HG02973 (cell line): ENCODE results near the gene MAML3.

Source experiments
- ATAC-seq: cut with Tn5 transposase; IDR thresholded peaks from one replicate; pipeline ENCODE4 v1.9.1; 2021; ENCODE audit warnings: moderate library complexity; ENCODE audit not compliant: unreplicated experiment

Gene MAML3

GRCh38 chr4:139767585-139767984 is 386.4 kb downstream of the MAML3 start:
- ATAC-seq, result no peak

GRCh38 chr4:139767168-139767567 is 386.8 kb downstream of the MAML3 start:
- ATAC-seq, result no peak

DNA sequence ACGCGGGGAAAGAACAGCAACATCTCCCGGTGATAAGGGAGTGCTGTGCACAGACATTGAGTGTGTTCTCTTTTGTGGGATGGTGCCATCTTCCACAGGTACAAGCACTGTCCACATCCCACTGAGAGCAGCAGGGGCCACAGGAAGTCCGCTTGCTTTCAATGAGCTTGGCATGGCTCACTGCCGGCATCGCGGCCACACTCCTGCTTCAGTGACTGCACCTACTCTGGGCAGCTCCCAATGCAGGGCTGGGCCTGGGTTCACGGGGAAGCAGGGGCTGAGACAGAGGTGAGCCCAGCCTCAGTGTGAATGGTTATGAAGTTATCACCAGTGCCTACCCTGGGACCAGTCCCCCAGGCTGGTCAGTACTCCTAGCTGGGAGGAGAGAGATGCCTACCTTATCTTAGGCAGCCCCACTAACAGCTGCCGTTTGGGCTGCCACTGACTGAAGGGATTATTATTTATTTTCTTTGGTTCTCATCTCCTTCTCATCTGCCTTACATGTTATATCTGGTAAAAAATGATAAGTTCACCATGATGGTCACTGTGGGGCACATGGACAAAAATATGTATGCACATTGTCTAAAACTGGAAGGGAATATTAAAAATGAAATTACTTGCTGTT is 389.2 kb downstream of the MAML3 start:
- no peak for ATAC-seq

DNA sequence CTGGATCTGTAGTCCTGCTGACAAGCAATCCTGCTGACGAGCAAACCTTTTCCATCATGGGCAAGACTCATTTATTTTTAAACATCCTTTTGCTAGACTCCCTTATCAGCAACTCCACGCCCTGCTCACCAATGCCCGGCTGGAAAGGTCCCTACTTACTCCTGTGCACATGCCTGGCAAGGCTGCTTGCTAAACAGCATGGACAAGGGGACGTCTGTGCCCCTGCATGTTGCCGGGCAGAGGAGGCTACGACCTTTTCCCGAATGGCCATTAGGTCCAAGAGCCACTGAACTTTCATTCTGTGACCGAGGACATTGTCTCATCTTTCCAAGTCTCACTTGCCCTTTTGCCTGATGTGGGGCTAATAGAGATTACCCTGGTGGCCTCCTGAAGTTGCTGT is 389.8 kb downstream of the MAML3 start:
- no peak for ATAC-seq

GRCh38 chr4:139763672-139764071 is 390.3 kb downstream of the MAML3 start:
- no peak for ATAC-seq

DNA sequence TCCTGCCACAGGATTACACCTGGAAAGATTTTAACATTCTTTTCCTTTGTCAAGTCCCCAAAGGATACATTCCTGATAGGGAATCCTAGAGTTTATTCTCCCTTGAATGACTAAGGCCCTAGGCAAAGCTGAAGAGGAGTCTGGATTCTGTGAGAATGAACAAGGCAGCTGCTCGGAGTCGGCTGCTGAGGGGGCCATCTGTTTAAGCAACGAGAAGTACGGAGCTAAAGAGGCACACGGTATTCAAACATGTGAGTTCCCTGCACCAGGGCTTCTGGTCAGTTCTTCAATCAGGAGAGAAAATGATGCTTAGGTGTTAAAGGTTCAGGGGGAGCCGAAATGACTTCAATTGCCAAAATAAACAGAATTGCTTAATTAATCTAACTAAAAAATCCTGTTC is 390.8 kb downstream of the MAML3 start:
- no peak for ATAC-seq

DNA sequence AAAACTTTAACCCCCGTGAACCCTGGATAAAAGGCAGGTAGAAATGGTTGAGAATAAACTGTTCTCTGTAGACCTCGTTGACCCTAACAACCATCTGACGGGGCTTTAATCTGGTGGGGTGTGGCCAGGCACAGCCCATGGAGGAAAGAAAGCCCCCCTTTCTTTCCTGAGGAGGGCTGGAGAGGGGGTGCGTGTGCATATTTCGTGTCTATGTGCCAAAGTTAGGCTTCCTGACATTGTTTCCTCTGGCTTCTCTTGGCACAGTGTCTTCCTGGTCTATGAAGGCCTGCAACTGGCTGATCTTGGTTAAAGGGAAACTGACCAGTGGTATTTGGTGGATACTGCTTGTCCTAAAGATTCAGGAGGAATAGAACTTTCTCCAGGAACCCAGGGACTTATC is 391.3 kb downstream of the MAML3 start:
- no peak for ATAC-seq

DNA sequence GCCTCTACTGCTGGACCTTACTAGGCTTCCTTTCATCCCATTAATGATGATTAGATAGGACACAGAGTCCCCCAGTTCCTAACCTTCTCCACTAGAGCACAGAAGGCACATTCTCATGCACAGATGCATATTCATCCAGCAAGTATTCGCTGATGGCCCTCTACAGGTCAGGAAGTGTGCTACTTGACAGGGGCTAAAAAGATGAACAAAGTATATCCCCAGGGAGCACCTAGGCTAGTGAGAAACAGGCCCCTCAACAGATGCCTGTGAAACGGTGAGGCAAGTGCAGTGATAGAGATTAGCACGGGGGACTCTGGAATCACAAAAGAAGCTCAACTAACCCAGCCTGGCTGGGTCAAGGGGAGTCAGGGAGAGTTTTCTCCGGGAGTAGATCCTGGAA is 392.5 kb downstream of the MAML3 start:
- ATAC-seq, result peak; percentile 54

DNA sequence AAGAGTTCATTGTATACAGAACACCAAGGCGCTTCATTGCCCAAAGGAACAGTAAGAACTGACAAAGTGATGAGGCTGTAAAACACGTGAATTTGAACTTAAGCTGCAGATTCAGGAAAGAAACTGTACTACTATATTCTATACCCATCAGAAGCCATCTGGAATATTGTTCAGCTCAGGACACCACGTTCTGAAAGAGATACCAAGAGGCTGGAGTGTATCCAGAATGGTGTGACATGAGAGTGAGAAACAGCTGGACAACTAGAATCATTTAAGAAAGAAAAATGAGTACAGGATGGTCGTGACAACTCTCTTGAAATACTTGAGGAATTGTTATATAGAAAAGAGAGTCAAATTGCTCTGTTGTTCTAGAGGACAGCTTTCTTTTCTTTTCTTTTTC is 393.4 kb downstream of the MAML3 start:
- no peak for ATAC-seq

DNA sequence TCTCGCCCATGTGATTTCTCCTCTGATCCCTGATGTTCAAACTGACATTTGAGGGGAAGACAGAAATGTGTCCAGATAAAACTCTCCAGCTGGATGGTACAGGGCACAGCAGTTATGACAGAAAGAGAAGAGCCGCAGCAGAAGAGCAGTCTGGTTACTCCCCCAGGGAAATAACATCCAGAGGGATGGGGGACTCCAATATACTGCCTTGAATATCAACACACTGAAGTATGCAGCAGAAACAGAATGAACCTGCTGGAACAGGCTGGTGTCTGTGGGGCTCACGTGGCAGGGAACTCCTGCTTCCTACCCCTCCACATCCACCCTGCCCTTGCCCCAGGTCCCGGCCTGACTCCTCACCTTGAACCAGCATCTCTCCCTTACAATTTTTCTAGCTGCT is 394.9 kb downstream of the MAML3 start:
- ATAC-seq, result no peak

DNA sequence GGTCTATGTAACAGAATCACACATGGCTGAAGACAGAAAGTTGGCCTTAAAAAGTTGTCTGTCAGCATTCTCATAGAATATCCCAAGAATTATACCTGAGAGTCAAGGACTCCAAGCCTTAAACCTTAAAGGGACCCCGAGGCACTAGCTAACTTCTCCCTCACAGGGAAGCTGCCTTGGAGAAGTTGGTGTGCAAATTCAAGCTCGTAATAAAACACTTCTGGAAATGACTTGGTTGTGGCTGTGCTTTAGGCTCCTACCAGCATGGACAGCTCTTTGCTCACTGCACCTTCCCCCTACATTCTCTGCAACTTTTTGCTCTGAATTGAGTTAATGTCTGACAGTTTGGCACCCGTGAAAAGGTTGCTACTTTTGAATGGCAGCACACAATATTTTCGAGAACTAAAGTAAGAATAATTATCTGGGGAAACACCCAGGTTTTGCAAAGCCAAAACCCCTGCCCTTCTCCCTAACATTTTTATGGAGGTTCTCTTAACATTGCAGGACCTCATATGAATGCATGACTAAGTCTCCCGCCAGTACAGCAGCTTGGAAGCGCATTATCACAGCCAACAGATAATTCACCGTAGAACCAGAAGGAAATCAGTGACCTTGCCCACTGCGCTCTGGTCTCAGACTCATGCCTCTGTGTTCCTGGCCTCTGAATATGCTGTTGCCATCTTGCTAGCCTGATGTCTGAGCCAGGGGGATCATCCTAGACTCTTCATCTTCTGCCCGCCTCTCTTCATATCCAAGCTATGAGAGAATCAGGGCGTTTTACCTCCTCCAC is 397.4 kb downstream of the MAML3 start:
- ATAC-seq, result no peak

- no peak for ATAC-seq
These were observed 399.0 kb downstream of the MAML3 start for GRCh38 chr4:139754938-139755337.

- no peak for ATAC-seq
These were observed 400.3 kb downstream of the MAML3 start for GRCh38 chr4:139753686-139754085.

- no peak for ATAC-seq
These were observed 404.0 kb downstream of the MAML3 start for GRCh38 chr4:139749835-139750498.

GRCh38 chr4:139749338-139749737 is 404.6 kb downstream of the MAML3 start:
- ATAC-seq, result no peak

GRCh38 chr4:139746431-139747171 is 407.4 kb downstream of the MAML3 start:
- ATAC-seq, result no peak

- no peak for ATAC-seq
These were observed 408.8 kb downstream of the MAML3 start for GRCh38 chr4:139745111-139745639.

GRCh38 chr4:139744232-139744631 is 409.8 kb downstream of the MAML3 start:
- no peak for ATAC-seq

GRCh38 chr4:139743027-139743426 is 411.0 kb downstream of the MAML3 start:
- ATAC-seq, result no peak

DNA sequence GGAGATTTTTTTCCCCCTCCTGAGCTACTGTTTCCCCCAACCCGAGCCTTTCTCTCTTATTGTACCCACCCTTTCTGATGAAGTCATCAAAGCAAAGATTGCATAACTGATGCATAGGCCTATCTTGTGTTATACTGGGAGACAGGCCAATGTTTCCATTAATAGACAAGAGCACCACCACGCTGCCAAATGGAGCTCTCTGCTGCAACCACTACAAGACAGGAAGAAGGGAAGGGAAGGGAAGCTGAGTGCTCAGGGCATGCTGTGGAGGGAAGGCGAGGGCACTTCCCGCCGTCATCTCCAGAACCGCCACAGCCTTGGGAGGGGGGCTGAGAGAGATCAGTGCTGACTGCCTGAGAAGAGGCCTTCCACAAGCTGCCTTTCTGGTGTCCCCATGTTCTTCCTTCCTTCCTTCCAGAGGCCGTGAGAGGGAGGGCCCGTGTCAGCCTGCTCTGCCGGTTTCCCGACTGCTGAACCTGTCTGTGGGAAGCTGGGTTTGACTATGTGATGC is 413.4 kb downstream of the MAML3 start:
- ATAC-seq, result no peak

DNA sequence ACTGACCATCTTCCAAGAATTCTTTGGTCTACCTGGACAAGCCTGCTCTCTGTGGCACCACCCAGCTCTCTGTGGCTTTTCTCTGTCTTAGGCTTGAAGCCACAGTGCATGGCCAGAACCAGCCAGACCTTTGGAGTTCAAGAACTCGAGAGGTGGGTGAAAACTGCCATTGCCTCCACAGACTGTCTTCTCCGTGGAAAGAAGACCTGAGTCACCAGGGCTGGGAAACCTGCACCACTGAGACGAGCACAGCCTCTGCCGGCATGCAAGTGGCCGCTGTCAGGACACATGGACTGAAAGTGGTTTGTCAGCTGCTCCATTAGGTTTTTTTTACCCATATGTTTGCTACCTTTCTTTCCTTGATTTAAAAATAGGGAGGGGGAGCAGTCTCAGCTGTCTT is 413.9 kb downstream of the MAML3 start:
- no peak for ATAC-seq
